Panc1 (cell line): ENCODE results near the gene SERPINF2. TPM values are rescaled to one million over a fixed set of nuclear protein-coding genes. Genes with fewer than 3 reads are reported as not detected.
"Not testable (repeated sequence)": the region's sequence is repeated elsewhere in the genome, so short reads cannot be mapped to it uniquely, and the experiment has no call there.

Source experiments
- ATAC-seq: fragments of 200-7000 bp; cut with Tn5 transposase; 2 replicates; pipeline ENCODE4 v1.9.1; 2020; ENCODE audit warnings: mild to moderate bottlenecking, moderate library complexity
- BruUV-seq: library from RNA; stranded (reverse); fragments of 400-500 nt; replicated peaks from 2 replicates; lab custom pipeline; 2021; lab: Mats Ljungman, UMichigan
- CTCF ChIA-PET: fragments of 300-600 bp; sonication (Branson Sonifier 250); formaldehyde crosslinking; loops from one replicate; lab custom pipeline; 2022; ENCODE audit warnings: antibody characterized with exemption; lab: Charles Lee
- POLR2A ChIA-PET: fragments of 300-600 bp; sonication (Branson Sonifier 250); formaldehyde crosslinking; loops from one replicate; lab custom pipeline; 2022; ENCODE audit warnings: antibody characterized with exemption; lab: Charles Lee
- DNase-seq: peaks from one replicate; pipeline ENCODE4 v3.0.0-alpha.2; 2010; ENCODE audit warnings: low read depth, low spot score
- H3K27ac ChIP-seq: 2 replicates; pipeline ENCODE4 v1.5.1; 2011; ENCODE audit warnings: mild to moderate bottlenecking, low read length, inconsistent platforms
- H3K27me3 ChIP-seq: fragments of 200-500 bp; sonication (Bioruptor generic); 2 replicates; pipeline ENCODE4 v1.6.0; 2014; ENCODE audit warnings: low read length, inconsistent platforms; ENCODE audit not compliant: control insufficient read depth, insufficient read depth
- H3K36me3 ChIP-seq: fragments of 200-500 bp; sonication (Bioruptor generic); 2 replicates; pipeline ENCODE4 v1.5.1; 2014; ENCODE audit warnings: inconsistent platforms, mild to moderate bottlenecking, low read length, moderate library complexity; ENCODE audit not compliant: control insufficient read depth, insufficient read depth
- H3K4me1 ChIP-seq: 2 replicates; pipeline ENCODE4 v1.5.1; 2011; ENCODE audit warnings: inconsistent platforms, mild to moderate bottlenecking, low read length, moderate library complexity; ENCODE audit not compliant: control insufficient read depth, insufficient read depth
- H3K4me3 ChIP-seq, 2 experiments: 2 replicates each; pipeline ENCODE4 v1.5.1; 2011 to 2012; ENCODE audit warnings: low read depth in 2 of 2, low read length in 2 of 2, mild to moderate bottlenecking in 2 of 2, inconsistent platforms in 1 of 2, moderate library complexity in 1 of 2
- H3K9me3 ChIP-seq: fragments of 200-500 bp; sonication (Bioruptor generic); 2 replicates; pipeline ENCODE4 v1.5.1; 2014; ENCODE audit warnings: low read depth, mild to moderate bottlenecking, inconsistent platforms, low read length, moderate library complexity; ENCODE audit not compliant: control insufficient read depth, insufficient read depth
- CTCF ChIP-seq: fragments of 450-650 bp; IDR thresholded peaks from 2 replicates; pipeline ENCODE4 v1.5.1; 2017; ENCODE audit warnings: mild to moderate bottlenecking
- POLR2AphosphoS5 ChIP-seq: IDR thresholded peaks from 2 replicates; pipeline ENCODE4 v1.6.1; 2012; ENCODE audit warnings: mild to moderate bottlenecking, low read depth, low read length, moderate library complexity
- REST ChIP-seq, 2 experiments: IDR thresholded peaks; 2 replicates each; pipeline ENCODE4 v1.6.1; 2011 to 2012; ENCODE audit warnings: low read depth in 2 of 2, control low read depth in 1 of 2, low read length in 1 of 2, mild to moderate bottlenecking in 1 of 2, moderate library complexity in 1 of 2; ENCODE audit not compliant: insufficient read depth in 1 of 2
- SIN3A ChIP-seq: IDR thresholded peaks from 2 replicates; pipeline ENCODE4 v1.6.1; 2012; ENCODE audit warnings: low read depth, mild to moderate bottlenecking, low read length, moderate library complexity, borderline replicate concordance; ENCODE audit not compliant: insufficient read depth
- TCF7L2 ChIP-seq: IDR thresholded peaks from 2 replicates; pipeline ENCODE4 v1.6.1; 2011; ENCODE audit warnings: mild to moderate bottlenecking, low read depth, low read length, inconsistent platforms
- in situ Hi-C: cut with HindIII; loops from 2 replicates; pipeline ENCODE4 v1.10.0; 2016; ENCODE audit warnings: low sequenced_read_pairs, low pct_unique_long_range_greater_than_20kb
- intact Hi-C: fragments of 100-400 bp; cut with micrococcal nuclease; formaldehyde crosslinking; loops from one replicate; pipeline ENCODE4 v1.10.0; 2022; ENCODE audit not compliant: unreplicated experiment
- total RNA-seq: library from RNA; stranded (reverse); gene quantifications from one replicate; pipeline ENCODE4 v1.2.1, GENCODE V29; 2021; ENCODE audit not compliant: unreplicated experiment

SERPINF2 gene
- total RNA-seq, 1 experiment from 2014 or later: 0.77 TPM

- DNase-seq (no peak), ATAC-seq (no peak)
- H3K36me3 ChIP-seq: no peaks in the 10 kb centered on the region
- intact Hi-C loops (no loop called here), in situ Hi-C loops (no loop called here)
- no peak for TF ChIP-seq SIN3A
- TF ChIP-seq POLR2AphosphoS5: no peak
- TF ChIP-seq TCF7L2: no peak
- no peak for TF ChIP-seq CTCF
- TF ChIP-seq REST (IDR thresholded peaks at IDR 0.05; ENCODE audit: insufficient read depth in 1 of 2, low read depth in 2 of 2, low read length in 1 of 2): no peak
- no peaks in the 10 kb centered on the region for H3K27me3 ChIP-seq
- CTCF ChIA-PET: no interaction called here
- no TSS peak for BruUV-seq
- H3K9me3 ChIP-seq: no peaks in the 10 kb centered on the region
- no peak overlapping the region for H3K27ac ChIP-seq
- peaks cover 13% of the 10 kb centered on the region for H3K4me1 ChIP-seq
- H3K4me3 ChIP-seq: no peak overlapping the region
- POLR2A ChIA-PET: no interaction called here
Measured at GRCh38 chr17:1707107-1707506, 35.6 kb upstream of the SERPINF2 start.

GRCh38 chr17:1708791-1709346, 33.8 kb upstream of the SERPINF2 start:
- in situ Hi-C loops, H3K27ac ChIP-seq, ATAC-seq, BruUV-seq, CTCF ChIA-PET, DNase-seq, H3K9me3 ChIP-seq, POLR2A ChIA-PET, H3K4me3 ChIP-seq, H3K27me3 ChIP-seq, H3K36me3 ChIP-seq, intact Hi-C loops: not testable (repeated sequence)
- H3K4me1 ChIP-seq: peaks cover 31% of the 10 kb centered on the region

- CTCF ChIA-PET: no interaction called here
- Histone ChIP-seq H3K27ac (peak overlapping the region; percentile 51; the same call in 1 of the 2 replicates), H3K36me3 (peaks cover 4% of the 10 kb centered on the region; the same call in 1 of the 2 replicates), H3K4me1 (peaks cover 36% of the 10 kb centered on the region), H3K9me3 (no peaks in the 10 kb centered on the region), H3K4me3 (peak overlapping the region; percentile 59 to 62), H3K27me3 (no peaks in the 10 kb centered on the region)
- ATAC-seq: no peak
- POLR2A ChIA-PET: no interaction called here
- TF ChIP-seq TCF7L2 (no peak), REST (IDR thresholded peaks at IDR 0.05; ENCODE audit: insufficient read depth in 1 of 2, low read depth in 2 of 2, low read length in 1 of 2) (no peak), CTCF (no peak), POLR2AphosphoS5 (no peak), SIN3A (no peak)
- intact Hi-C loops (no loop called here), in situ Hi-C loops (no loop called here)
- no TSS peak for BruUV-seq
- no peak for DNase-seq
Measured at GRCh38 chr17:1709403-1709951, 33.2 kb upstream of the SERPINF2 start.
